Spleen (tissue), 11 donors: ENCODE results near the gene HGFAC. TPM values are rescaled to one million over a fixed set of nuclear protein-coding genes. Genes with fewer than 3 reads are reported as not detected.
"Not testable (repeated sequence)": the region's sequence is repeated elsewhere in the genome, so short reads cannot be mapped to it uniquely, and the experiment has no call there.

ENCODE experiments used
- DNase-seq: peaks from one replicate; pipeline ENCODE4 v3.0.0-alpha.2; 2020
- H3K27ac ChIP-seq, 8 donors: fragments of 200-600 bp; sonication (generic) in 7 of 8; 1 replicate in 4 of 8; 2 replicates in 4 of 8; pipeline versions ENCODE4 v1.5.0 to v1.8.0; 2016 to 2021; ENCODE audit warnings: inconsistent platforms in 4 of 8, mild to moderate bottlenecking in 4 of 8, moderate library complexity in 1 of 8
- H3K27me3 ChIP-seq, 7 donors: fragments of 200-600 bp; sonication (generic) in 6 of 7; replicated peaks in 1 of 7; 1 replicate in 4 of 7; 2 replicates in 3 of 7; pipeline versions ENCODE4 v1.5.0 to v1.8.0; 2016 to 2021; ENCODE audit warnings: inconsistent platforms in 3 of 7, mild to moderate bottlenecking in 1 of 7
- H3K36me3 ChIP-seq, 6 donors: fragments of 200-600 bp; sonication (generic) in 5 of 6; 1 replicate in 4 of 6; 2 replicates in 2 of 6; pipeline versions ENCODE4 v1.5.0 to v1.8.0; 2016 to 2021; ENCODE audit warnings: inconsistent platforms in 2 of 6
- H3K4me1 ChIP-seq, 6 donors: fragments of 200-600 bp; sonication (generic) in 5 of 6; 1 replicate in 3 of 6; 2 replicates in 3 of 6; pipeline versions ENCODE4 v1.5.0 to v1.8.0; 2016 to 2021; ENCODE audit warnings: inconsistent platforms in 3 of 6
- H3K4me3 ChIP-seq, 8 donors: fragments of 200-600 bp; sonication (generic) in 7 of 8; 1 replicate in 4 of 8; 2 replicates in 4 of 8; pipeline versions ENCODE4 v1.5.0 to v1.8.0; 2016 to 2021; ENCODE audit warnings: inconsistent platforms in 4 of 8, mild to moderate bottlenecking in 4 of 8, moderate library complexity in 2 of 8
- H3K9me3 ChIP-seq, 8 donors: fragments of 200-600 bp; sonication (generic) in 7 of 8; 1 replicate in 4 of 8; 2 replicates in 4 of 8; pipeline versions ENCODE4 v1.5.0 to v1.8.0; 2016 to 2021; ENCODE audit warnings: inconsistent platforms in 4 of 8
- CTCF ChIP-seq, 11 experiments: fragments of 200-600 bp in 7 of 11; fragments of 450-650 bp in 4 of 11; sonication (generic) in 4 of 11; IDR thresholded peaks in 8 of 11; conservative IDR thresholded peaks in 3 of 11; 1 replicate in 7 of 11; 2 replicates in 4 of 11; pipeline versions ENCODE4 v1.4.0 to v1.8.0; 2016 to 2021; ENCODE audit warnings: antibody characterized with exemption in 11 of 11, inconsistent platforms in 4 of 11, mild to moderate bottlenecking in 1 of 11
- POLR2A ChIP-seq, 3 donors: fragments of 450-650 bp; IDR thresholded peaks; one replicate each; pipeline ENCODE4 v1.5.1; 2017; ENCODE audit warnings: antibody characterized with exemption in 3 of 3, mild to moderate bottlenecking in 1 of 3
- POLR2AphosphoS5 ChIP-seq, 3 donors: sonication (generic); formaldehyde crosslinking; IDR thresholded peaks; one replicate each; pipeline ENCODE4 v1.5.1; 2017; ENCODE audit warnings: antibody characterized with exemption in 3 of 3
- WGBS, 5 donors: extraction: QIAGEN DNeasy Blood & Tissue Kit in 3 of 5; methylation state at CpG; one replicate each; pipeline versions ENCODE4 v1.1.5 to v1.1.7; 2013 to 2018; 5-methylcytosine and 5-hydroxymethylcytosine counted together
- intact Hi-C: fragments of 100-400 bp; cut with DNase I; formaldehyde crosslinking; loops from one replicate; pipeline ENCODE4 v1.15.0; 2023; ENCODE audit warnings: low total_unique reads
- polyA plus RNA-seq, 3 donors: library from polyadenylated mRNA; stranded (reverse); fragments of 200-250 nt; gene quantifications; one replicate each; pipeline ENCODE4 v1.2.1, GENCODE V29; 2013
- total RNA-seq, 7 donors: library from RNA; depleted of rRNA in 3 of 7; stranded (reverse); fragments of >200 nt in 3 of 7; fragmentation: NEBNext Ultra II Directional in 4 of 7; extraction: Animal tissue kit (Norgen Biotek cat#: 25700) in 4 of 7; gene quantifications; one replicate each; pipeline versions ENCODE4 v1.1.0 to v1.2.1, GENCODE V29; 2016 to 2021
- donor health status: healthy with polysubstance abuse.
- donor health status: DM: no; HTN: no; CAD: no; lungs with moderate emphysema.
- donor health status: DM: no; HTN: no; CAD: no.
- donor health status: Bipolar disorder and iron deficiency.
- donor health status: healthy.
- donor health status: DM: no; HTN: no; CAD: no.
- donor health status: DM: yes; HTN: yes; CAD: no.

HGFAC gene
- total and polyA plus RNA-seq, 10 donors, result 0.11 to 0.47 (median 0.32) TPM; not detected in 5

- H3K27ac ChIP-seq, result no peak overlapping the region
- no peaks in the 10 kb centered on the region for H3K4me1 ChIP-seq
- H3K4me3 ChIP-seq, result no peak overlapping the region
- H3K9me3 ChIP-seq, result peaks cover 3 to 30% (median 24%) of the 10 kb centered on the region in 8 donors
- H3K36me3 ChIP-seq, result no peaks in the 10 kb centered on the region
- no peak for DNase-seq
- intact Hi-C loops, result no loop called here
- 74 to 83% (median 82%) methylated on average over 6 to 7 of the region's 7 CpGs for WGBS, 5 donors
- H3K27me3 ChIP-seq, result peaks cover 0 to 12% (median 0%) of the 10 kb centered on the region in 7 donors
- no peak for TF ChIP-seq POLR2AphosphoS5 (IDR thresholded peaks at IDR 0.05)
- peak in 1 of 11 experiments; percentile 27 for TF ChIP-seq CTCF (IDR thresholded peaks at IDR 0.05 in 8 of 11, conservative IDR thresholded peaks at IDR 0.05 in 3 of 11)
- TF ChIP-seq POLR2A (IDR thresholded peaks at IDR 0.05), result no peak
These were observed 10.6 kb downstream of the HGFAC start for GRCh38 chr4:3452376-3452775.

- H3K4me1 ChIP-seq, H3K27ac ChIP-seq, H3K27me3 ChIP-seq, DNase-seq, intact Hi-C loops, H3K4me3 ChIP-seq, H3K36me3 ChIP-seq: not testable (repeated sequence)
- 78 to 96% (median 92%) methylated on average over 3 of the region's 3 CpGs for WGBS, 5 donors
- peaks cover 3 to 31% (median 24%) of the 10 kb centered on the region in 8 donors for H3K9me3 ChIP-seq
These were observed 13.8 kb downstream of the HGFAC start for GRCh38 chr4:3455596-3455995.

DNA sequence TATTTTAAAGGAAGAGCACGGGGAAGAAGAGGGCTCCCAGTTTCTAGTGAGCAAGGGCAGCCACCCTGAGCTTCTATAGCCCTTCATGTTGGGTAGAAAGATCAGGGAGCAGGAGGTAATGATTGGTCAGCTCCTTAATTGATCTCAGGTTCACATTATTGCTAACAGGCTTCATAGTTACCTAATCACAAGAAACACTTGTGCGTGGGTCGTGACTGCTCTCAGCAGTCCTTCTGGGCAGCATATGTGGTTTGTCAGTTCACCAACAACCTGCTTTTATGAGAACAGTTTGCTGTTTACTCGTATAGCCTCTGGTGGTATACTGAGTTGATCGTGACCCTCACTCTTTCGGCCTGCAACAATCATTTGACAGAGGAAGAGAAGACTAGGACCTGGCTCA is 16.6 kb downstream of the HGFAC start:
- DNase-seq, result no peak
- Histone ChIP-seq H3K27me3 (peaks cover 0 to 28% (median 12%) of the 10 kb centered on the region in 7 donors), H3K27ac (no peak overlapping the region), H3K4me3 (no peak overlapping the region), H3K4me1 (peaks cover 0 to 9% (median 7%) of the 10 kb centered on the region in 6 donors), H3K36me3 (no peaks in the 10 kb centered on the region), H3K9me3 (peaks cover 3 to 31% (median 24%) of the 10 kb centered on the region in 8 donors)
- 79 to 92% (median 84%) methylated on average over 4 to 6 of the region's 6 CpGs for WGBS, 5 donors
- TF ChIP-seq POLR2AphosphoS5 (IDR thresholded peaks at IDR 0.05) (no peak), CTCF (IDR thresholded peaks at IDR 0.05 in 8 of 11, conservative IDR thresholded peaks at IDR 0.05 in 3 of 11) (no peak)
- intact Hi-C loops, result no loop called here

GRCh38 chr4:3459156-3459555 is 17.4 kb downstream of the HGFAC start:
- WGBS, 5 donors, result 82 to 92% (median 89%) methylated on average over 4 to 5 of the region's 5 CpGs
- Histone ChIP-seq H3K27me3 (peaks cover 0 to 36% (median 19%) of the 10 kb centered on the region in 7 donors), H3K4me1 (peaks cover 0 to 16% (median 10%) of the 10 kb centered on the region in 6 donors), H3K9me3 (peaks cover 3 to 28% (median 24%) of the 10 kb centered on the region in 8 donors)
- H3K36me3 ChIP-seq, intact Hi-C loops, H3K4me3 ChIP-seq, DNase-seq, H3K27ac ChIP-seq: not testable (repeated sequence)

GRCh38 chr4:3460926-3461325 is 19.2 kb downstream of the HGFAC start:
- H3K4me1 ChIP-seq, result peaks cover 0 to 16% (median 10%) of the 10 kb centered on the region in 6 donors
- H3K27ac ChIP-seq, result no peak overlapping the region
- 81 to 94% (median 89%) methylated on average over 3 to 5 of the region's 5 CpGs for WGBS, 5 donors
- intact Hi-C loops, result no loop called here
- H3K4me3 ChIP-seq, result no peak overlapping the region
- peaks cover 0 to 54% (median 25%) of the 10 kb centered on the region in 7 donors for H3K27me3 ChIP-seq
- DNase-seq, result no peak
- TF ChIP-seq POLR2AphosphoS5 (IDR thresholded peaks at IDR 0.05) (no peak), CTCF (IDR thresholded peaks at IDR 0.05 in 8 of 11, conservative IDR thresholded peaks at IDR 0.05 in 3 of 11) (no peak), POLR2A (IDR thresholded peaks at IDR 0.05) (no peak)
- peaks cover 0 to 10% (median 8%) of the 10 kb centered on the region in 8 donors for H3K9me3 ChIP-seq
- H3K36me3 ChIP-seq, result no peaks in the 10 kb centered on the region
